Peyer's patch (tissue), 4 donors: ENCODE measurements around the gene NR1I3.

Source experiments
- CTCF ChIP-seq, 6 experiments: fragments of 450-650 bp in 4 of 6; fragments of 200-600 bp in 2 of 6; sonication (generic) in 1 of 6; IDR thresholded peaks; one replicate each; pipeline ENCODE4 v1.5.1; 2017 to 2019; ENCODE audit warnings: antibody characterized with exemption in 6 of 6, mild to moderate bottlenecking in 3 of 6, moderate library complexity in 1 of 6
- POLR2A ChIP-seq, 2 donors: fragments of 450-650 bp; IDR thresholded peaks; one replicate each; pipeline ENCODE4 v1.5.1; 2017; ENCODE audit warnings: antibody characterized with exemption in 2 of 2, mild to moderate bottlenecking in 2 of 2, moderate library complexity in 2 of 2

GRCh38 chr1:161230762-161231161, 7.2 kb downstream of the NR1I3 start:
- TF ChIP-seq CTCF (IDR thresholded peaks at IDR 0.05) (no peak), POLR2A (IDR thresholded peaks at IDR 0.05) (no peak)
